ENCODE results near the gene FLT3LG. TPM values are rescaled to one million over a fixed set of nuclear protein-coding genes. Genes with fewer than 3 reads are reported as not detected.

The FLT3LG gene
- total RNA-seq, 1 experiment from 2014 or later, result 0.18 TPM

DNA sequence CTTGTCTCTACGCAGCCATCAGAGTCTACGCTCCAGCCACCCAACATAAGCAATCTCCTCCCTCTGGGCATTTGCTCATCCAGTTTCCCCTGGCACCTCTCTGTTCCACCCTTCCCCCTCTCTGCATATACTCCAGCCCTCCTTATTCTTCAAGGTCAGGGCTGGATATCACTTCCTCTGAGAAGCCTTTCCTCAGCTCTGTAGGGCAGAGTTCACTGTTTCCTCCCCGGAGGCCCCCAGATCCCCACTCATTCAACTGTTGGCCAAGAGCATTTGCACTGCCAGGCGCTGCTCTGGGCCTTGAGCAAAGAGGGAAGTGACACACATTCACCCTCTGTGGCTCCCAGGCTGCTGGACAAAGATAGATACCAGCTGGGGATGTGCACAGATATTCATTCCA, 41.8 kb downstream of the FLT3LG start:
- Histone ChIP-seq H3K4me1 (ENCODE audit: insufficient read depth, low read length) (peaks cover 11% of the 10 kb centered on the region), H3F3A (ENCODE audit: low read length, unreplicated experiment) (no peaks in the 10 kb centered on the region), H3K36me3 (ENCODE audit: low read depth, low read length) (no peaks in the 10 kb centered on the region), H3K27ac (ENCODE audit: low read length) (no peak overlapping the region), H3K4me2 (ENCODE audit: low read length) (no peak overlapping the region), H3K27me3 (ENCODE audit: low read length) (no peaks in the 10 kb centered on the region), H3K9ac (ENCODE audit: low read length) (no peak overlapping the region), H3K9me2 (replicated peaks; ENCODE audit: low read length) (no peaks in the 10 kb centered on the region), H3K4me3 (ENCODE audit: low read length) (no peak overlapping the region), H3K9me3 (ENCODE audit: low read length) (no peaks in the 10 kb centered on the region), H4K20me1 (ENCODE audit: low read length) (no peaks in the 10 kb centered on the region), H2AFZ (ENCODE audit: low read length) (no peak overlapping the region), H3K79me2 (ENCODE audit: low read length) (no peaks in the 10 kb centered on the region)
- CTCF ChIA-PET, result no interaction called here
- no peak for TF ChIP-seq EZH2phosphoT487 (IDR thresholded peaks at IDR 0.05; ENCODE audit: borderline replicate concordance, low read length)
- no peak for TF ChIP-seq EZH2 (IDR thresholded peaks at IDR 0.05; ENCODE audit: low read length, unreplicated experiment)
- no peak for TF ChIP-seq CTCF (conservative IDR thresholded peaks at IDR 0.05; ENCODE audit: low read depth, low read length)
- POLR2A ChIA-PET (ENCODE audit: unreplicated experiment), result no interaction called here
- DNase-seq (no peak), ATAC-seq (no peak)
- BruUV-seq (replicated peaks), result no TSS peak
- intact Hi-C loops (cut with micrococcal nuclease), result no loop called here

GRCh38 chr19:49518033-49518432, 44.0 kb downstream of the FLT3LG start:
- ATAC-seq (no peak), DNase-seq (no peak)
- Histone ChIP-seq H3K79me2 (ENCODE audit: low read length) (no peaks in the 10 kb centered on the region), H3K27me3 (ENCODE audit: low read length) (no peaks in the 10 kb centered on the region), H2AFZ (ENCODE audit: low read length) (no peak overlapping the region), H3K9ac (ENCODE audit: low read length) (no peak overlapping the region), H3K4me2 (ENCODE audit: low read length) (no peak overlapping the region), H3K36me3 (ENCODE audit: low read depth, low read length) (no peaks in the 10 kb centered on the region), H3K9me2 (replicated peaks; ENCODE audit: low read length) (no peaks in the 10 kb centered on the region), H3F3A (ENCODE audit: low read length, unreplicated experiment) (no peaks in the 10 kb centered on the region), H3K4me1 (ENCODE audit: insufficient read depth, low read length) (peaks cover 6% of the 10 kb centered on the region; the same call in 1 of the 2 replicates), H3K4me3 (ENCODE audit: low read length) (no peak overlapping the region), H3K9me3 (ENCODE audit: low read length) (no peaks in the 10 kb centered on the region), H3K27ac (ENCODE audit: low read length) (no peak overlapping the region), H4K20me1 (ENCODE audit: low read length) (no peaks in the 10 kb centered on the region)
- intact Hi-C loops (cut with micrococcal nuclease), result no loop called here
- BruUV-seq (replicated peaks), result no TSS peak
- TF ChIP-seq EZH2 (IDR thresholded peaks at IDR 0.05; ENCODE audit: low read length, unreplicated experiment) (no peak), CTCF (conservative IDR thresholded peaks at IDR 0.05; ENCODE audit: low read depth, low read length) (no peak), EZH2phosphoT487 (IDR thresholded peaks at IDR 0.05; ENCODE audit: borderline replicate concordance, low read length) (no peak)
- CTCF ChIA-PET, result no interaction called here
- POLR2A ChIA-PET (ENCODE audit: unreplicated experiment), result interaction anchor here (0.6 kb wide), 1 partner anchor 58 kb away, joined by 4 read pairs; no protein-coding TSS in a partner anchor

- H2AFZ ChIP-seq (ENCODE audit: low read length), result no peak overlapping the region
- intact Hi-C loops (cut with micrococcal nuclease), result no loop called here
These were observed 46.8 kb downstream of the FLT3LG start for GRCh38 chr19:49520705-49521319.

More at GRCh38 chr19:49520705-49521319, 46.8 kb downstream of the FLT3LG start:
- DNase-seq (no peak), ATAC-seq (no peak)
- ChIA-PET POLR2A (ENCODE audit: unreplicated experiment) (no interaction called here), CTCF (no interaction called here)
- H3K9me3 ChIP-seq (ENCODE audit: low read length), result no peaks in the 10 kb centered on the region
- H3K9me2 ChIP-seq (replicated peaks; ENCODE audit: low read length), result no peaks in the 10 kb centered on the region
- H3K27me3 ChIP-seq (ENCODE audit: low read length), result no peaks in the 10 kb centered on the region
- no peaks in the 10 kb centered on the region for H3K79me2 ChIP-seq (ENCODE audit: low read length)
- no peaks in the 10 kb centered on the region for H3F3A ChIP-seq (ENCODE audit: low read length, unreplicated experiment)
- TF ChIP-seq EZH2 (IDR thresholded peaks at IDR 0.05; ENCODE audit: low read length, unreplicated experiment), result no peak
- no peak for TF ChIP-seq EZH2phosphoT487 (IDR thresholded peaks at IDR 0.05; ENCODE audit: borderline replicate concordance, low read length)
- TF ChIP-seq CTCF (conservative IDR thresholded peaks at IDR 0.05; ENCODE audit: low read depth, low read length), result no peak
- no peak overlapping the region for H3K4me3 ChIP-seq (ENCODE audit: low read length)
- BruUV-seq (replicated peaks), result no TSS peak
- no peak overlapping the region for H3K4me2 ChIP-seq (ENCODE audit: low read length)
- no peaks in the 10 kb centered on the region for H3K4me1 ChIP-seq (ENCODE audit: insufficient read depth, low read length)
- H3K9ac ChIP-seq (ENCODE audit: low read length), result no peak overlapping the region
- H3K27ac ChIP-seq (ENCODE audit: low read length), result no peak overlapping the region
- H4K20me1 ChIP-seq (ENCODE audit: low read length), result no peaks in the 10 kb centered on the region
- no peaks in the 10 kb centered on the region for H3K36me3 ChIP-seq (ENCODE audit: low read depth, low read length)
